Measurements from ENCODE around the gene ZNRF2.
"Not testable (repeated sequence)": the region's sequence is repeated elsewhere in the genome, so short reads cannot be mapped to it uniquely, and the experiment has no call there.

Gene ZNRF2

DNA sequence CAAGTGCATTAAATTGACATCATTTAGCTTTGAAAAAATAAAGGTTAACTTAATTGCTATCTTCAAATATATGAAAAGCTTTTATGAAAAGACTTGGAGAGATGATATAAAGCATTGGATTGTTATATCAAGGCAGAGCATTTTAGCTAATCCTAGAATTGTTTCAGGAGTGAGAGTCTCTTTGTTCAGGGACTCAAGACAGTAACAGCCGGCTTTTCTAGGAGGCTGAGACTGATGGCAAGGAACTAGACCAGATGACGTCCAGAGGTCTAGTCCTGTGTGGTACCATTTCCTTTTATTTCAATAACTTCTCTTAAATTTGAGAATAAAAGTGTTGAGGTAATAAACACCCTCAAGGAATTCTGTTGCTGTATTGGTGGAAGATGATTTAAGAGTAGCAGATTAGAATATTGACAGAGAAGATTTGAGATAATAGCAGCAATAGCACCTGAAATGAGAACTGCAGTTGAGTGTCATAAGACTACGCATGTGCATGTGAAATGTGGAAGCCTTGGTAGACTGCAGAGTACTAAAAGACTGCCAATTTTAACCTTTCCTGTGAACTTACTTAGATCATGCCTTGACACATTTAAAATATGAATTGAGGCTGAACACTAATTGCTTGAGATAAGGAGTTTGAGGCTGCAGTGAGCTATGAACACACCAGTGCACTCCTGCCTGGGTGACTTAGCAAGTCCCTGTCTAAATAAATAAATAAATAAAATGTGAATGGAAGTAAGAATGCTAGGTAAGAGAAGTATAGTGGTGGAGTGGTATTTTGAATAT, 79.6 kb downstream of the ZNRF2 start:
- no peak for DNase-seq

GRCh38 chr7:30364773-30365172, 80.4 kb downstream of the ZNRF2 start:
- no peak for DNase-seq

- DNase-seq = no peak
These were observed 81.2 kb downstream of the ZNRF2 start for GRCh38 chr7:30365621-30366020.

- DNase-seq = no peak
These were observed 82.2 kb downstream of the ZNRF2 start for GRCh38 chr7:30366606-30367005.

DNA sequence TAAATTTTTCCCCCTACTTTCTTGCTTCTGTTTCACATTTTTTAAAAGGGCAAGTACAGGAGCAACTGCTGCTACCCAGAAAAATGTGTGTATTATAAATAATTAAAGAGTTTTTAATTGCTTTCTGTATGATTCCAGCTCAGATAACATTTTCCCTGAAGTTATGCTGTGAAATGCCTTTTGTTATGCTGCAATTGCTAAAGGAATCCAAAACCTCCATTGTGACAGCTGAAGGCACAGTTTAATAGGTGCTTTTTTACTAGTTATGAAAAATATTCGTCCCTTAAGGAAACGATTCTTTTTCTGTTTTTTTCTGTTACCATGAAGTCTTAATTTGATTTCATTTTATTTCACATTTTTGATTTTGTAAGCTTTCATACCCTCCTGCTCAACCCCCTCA, 83.2 kb downstream of the ZNRF2 start:
- DNase-seq = no peak

- no peak for DNase-seq
These were observed 85.5 kb downstream of the ZNRF2 start for GRCh38 chr7:30369879-30370278.

- no peak for DNase-seq
These were observed 86.9 kb downstream of the ZNRF2 start for GRCh38 chr7:30371321-30371720.

DNA sequence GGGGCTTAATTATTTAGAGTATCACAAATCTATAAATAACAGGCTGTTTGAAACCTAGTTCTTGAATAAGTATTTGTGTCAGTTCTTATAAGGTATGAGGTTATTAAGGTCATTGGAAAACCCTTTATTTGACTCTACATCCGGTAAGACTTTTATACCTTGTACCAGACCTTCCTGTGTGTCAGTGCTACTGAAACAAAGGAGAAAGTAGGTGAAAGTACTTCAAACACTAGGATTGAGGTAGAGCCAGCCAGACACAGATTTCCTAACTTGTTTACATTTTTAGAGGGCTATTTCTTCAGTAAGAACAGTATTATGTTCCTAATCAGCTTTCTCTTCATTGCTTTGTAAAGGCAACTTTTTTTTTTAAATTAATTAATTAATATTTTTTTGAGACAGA, 93.9 kb downstream of the ZNRF2 start:
- no peak for DNase-seq

DNA sequence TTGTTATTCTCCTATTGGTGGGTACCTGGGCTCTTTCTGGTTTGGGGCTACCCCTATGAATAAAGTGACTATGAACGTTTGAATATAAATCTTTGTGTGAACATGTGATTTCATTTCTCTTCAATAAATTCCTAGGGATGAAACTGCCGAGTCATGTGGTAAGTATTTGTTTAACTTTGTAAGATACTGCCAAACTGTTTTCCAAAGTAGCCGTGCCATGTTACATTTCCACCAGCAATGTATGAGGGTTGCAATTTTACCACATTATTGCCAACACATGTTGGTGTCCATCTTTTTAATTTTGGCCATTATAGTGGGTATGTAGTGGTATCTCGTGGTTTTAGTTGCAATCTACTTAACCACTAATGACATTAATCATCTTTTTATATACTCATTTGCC, 94.7 kb downstream of the ZNRF2 start:
- no peak for DNase-seq

- no peak for DNase-seq
These were observed 95.3 kb downstream of the ZNRF2 start for GRCh38 chr7:30379741-30380140.

DNA sequence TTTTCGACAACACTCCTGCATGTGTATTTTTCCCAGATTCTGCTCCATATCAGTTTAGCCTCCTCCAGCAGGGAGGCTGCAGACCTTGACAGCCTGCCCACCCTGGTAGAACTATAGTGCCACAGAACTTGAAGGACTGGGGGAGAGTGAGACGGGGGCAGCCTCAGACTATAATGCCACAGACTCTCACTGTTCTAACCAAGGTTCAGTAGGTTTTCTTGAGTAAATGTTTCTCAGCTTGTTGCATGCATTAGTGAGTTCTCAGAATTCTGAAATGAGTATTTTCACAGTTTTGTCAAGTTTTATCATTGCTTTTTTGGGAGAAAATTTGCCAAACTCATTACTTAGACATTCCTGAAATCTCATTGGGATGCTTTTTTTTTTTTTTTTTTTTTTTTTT, 95.9 kb downstream of the ZNRF2 start:
- DNase-seq = no peak

DNA sequence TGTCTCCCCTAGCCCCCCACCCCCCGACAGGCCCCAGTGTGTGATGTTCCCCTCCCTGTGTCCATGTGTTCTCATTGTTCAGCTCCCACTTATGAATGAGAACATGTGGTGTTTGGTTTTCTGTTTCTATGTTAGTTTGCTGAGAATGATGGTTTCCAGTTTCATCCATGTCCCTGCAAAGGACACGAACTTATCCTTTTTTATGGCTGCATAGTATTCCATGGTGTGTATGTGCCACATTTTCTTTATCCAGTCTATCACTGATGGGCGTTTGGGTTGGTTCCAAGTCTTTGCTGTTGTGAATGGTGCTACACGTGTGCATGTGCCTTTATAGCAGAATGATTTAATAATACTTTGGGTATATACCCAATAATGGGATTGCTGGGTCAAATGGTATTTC, 96.4 kb downstream of the ZNRF2 start:
- DNase-seq = not testable (repeated sequence)

DNA sequence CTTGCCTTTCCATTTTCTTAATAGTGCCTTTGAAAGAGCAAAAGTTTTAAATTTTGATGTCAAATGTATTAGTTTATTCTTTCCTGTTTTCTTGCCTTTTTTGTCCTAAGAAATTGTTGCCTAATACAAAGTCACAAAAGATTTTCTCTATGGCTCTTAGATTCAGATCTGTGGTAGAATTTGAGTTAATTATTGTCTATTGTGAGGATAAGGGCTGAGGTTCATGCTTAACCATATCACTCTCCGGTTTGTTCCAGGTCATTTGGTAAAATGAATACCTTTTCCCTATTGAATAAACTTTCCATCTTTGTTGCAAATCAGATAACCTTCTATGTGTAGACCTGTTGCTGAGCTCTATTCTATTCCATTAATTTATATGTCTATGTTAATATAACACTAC, 98.2 kb downstream of the ZNRF2 start:
- no peak for DNase-seq

DNA sequence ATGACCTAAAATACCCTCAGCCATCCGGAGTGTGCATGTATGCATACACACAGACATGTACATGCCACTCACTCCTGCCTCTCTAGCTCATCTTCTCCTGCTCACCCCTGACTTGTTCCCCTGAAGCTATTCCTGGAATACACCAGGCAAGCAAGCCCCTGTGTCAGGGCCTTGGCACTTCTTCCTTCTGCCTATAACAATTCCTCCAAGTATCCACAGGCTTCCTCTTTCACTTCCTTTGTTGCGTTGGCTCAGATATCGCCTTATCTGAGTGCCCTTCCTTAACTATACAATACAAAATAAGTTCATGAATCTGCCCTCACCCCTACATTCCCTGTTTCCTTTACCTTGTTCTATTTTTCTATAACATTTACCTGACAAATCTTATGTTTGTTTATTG, 105.4 kb downstream of the ZNRF2 start:
- no peak for DNase-seq

DNA sequence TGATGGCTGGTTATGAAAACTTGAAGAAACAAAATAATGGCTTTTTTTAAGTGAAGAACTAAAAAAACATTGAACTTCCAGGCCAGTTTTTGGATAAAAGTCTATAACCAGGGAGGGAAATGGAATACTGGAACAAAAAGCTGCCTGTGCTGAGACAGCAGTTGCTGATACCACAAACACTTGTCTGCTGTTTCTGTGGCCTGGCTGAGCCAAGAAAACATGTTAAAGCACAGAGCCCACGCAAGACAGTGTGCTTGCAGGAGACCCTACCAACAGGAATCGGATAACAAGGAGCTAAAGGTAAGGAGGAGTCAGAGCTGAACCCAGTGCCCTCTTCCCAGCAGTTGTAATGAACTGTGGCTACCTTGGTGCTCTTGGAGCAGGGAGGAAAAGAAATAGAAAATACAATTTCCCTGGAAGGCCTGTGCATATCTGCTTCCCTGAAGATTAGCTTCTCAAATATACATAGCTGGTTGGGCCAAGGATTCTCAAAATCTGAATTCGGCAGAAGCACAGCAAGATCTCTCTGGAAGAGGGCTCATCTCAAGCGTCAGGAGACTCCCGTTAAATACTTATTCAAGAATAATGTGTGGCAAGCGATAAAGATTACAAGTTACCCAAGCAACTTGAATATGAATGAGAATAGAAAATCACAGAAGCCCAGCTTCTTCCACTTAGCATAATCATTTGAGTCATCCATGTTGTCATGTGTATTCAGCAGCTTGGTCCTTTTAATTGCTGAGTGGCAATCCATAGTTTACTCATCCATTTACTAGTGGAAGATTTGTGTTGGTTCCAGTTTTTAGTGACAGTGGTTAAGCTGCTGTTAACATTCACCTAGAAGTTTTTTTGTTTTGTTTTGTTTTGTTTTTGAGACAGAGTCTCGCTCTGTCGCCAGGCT, 106.6 kb downstream of the ZNRF2 start:
- DNase-seq = no peak

DNA sequence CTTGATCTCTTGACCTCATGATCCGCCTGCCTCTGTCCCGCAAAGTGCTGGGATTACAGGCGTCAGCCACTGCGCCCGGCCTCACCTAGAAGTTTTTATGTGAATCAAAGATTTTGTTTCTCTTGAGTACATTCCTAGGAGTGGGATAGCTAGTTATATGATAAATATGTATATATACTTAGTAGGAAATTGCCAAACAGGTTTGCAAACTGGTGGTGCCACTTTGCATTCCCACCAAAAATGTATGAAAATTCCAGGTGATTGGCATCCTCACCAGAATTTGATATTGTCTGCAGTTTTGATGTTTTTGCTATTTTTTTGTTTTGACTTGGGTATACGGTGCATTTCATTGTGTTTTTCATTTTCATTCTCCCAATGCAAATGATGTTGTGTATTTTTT, 107.4 kb downstream of the ZNRF2 start:
- DNase-seq = no peak

DNA sequence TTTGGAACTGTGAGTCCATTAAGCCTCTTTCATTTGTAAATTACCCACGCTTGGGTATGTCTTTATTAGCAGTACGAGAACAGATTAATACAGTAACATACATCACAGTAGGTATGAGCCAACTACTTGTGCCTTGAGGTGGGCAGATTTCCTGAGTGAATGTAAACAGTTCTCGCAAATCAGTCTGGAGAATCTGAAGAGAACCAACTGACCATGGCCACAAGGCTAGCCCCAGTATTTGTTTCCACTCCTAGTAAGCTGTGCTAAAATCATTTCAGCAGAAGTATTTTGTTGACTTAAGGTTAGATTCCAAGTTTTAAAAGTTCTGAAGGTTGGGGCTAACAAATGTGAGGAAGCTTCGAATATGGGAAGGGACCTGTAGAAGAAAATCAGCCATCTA, 111.3 kb downstream of the ZNRF2 start:
- no peak for DNase-seq

- DNase-seq = no peak
These were observed 112.0 kb downstream of the ZNRF2 start for GRCh38 chr7:30396389-30396788.

GRCh38 chr7:30403477-30403876, 119.1 kb downstream of the ZNRF2 start:
- no peak for DNase-seq

- no peak for DNase-seq
These were observed 120.8 kb downstream of the ZNRF2 start for GRCh38 chr7:30405179-30405578.

DNA sequence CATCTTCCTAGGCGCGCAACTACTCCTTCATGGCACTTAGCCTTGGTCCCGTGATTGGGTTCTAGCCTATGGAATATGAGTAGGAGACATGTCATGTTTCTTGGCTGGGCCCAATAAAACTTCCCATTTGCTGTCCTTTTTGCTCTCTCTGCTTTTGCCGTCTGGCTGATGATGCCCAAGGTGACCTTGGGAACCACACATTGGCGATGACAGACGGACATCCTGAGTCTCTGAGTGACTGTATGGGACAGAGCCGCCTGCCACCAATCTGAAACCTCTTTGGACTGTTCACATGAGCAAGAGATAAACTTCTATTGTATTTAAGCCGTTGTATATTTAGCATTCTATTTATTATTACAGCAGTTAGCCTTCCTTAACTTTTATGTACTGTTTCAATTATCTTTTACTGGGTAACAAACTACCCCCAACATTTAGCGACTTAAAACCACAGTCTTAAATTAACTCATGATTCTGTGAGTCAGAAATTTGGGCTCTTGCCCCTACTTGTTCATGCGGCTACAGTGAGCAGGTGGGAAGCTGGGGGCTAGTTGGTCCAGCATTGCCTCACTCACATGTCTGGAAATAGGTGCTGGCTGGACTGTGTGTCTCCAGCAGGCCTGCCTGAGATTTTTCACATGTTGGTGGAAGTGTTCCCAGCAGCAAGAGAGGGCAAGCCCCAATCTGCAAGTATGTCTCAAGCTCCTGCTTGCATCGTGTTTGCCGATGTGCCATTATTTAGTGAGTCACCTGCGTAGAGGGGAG, 122.4 kb downstream of the ZNRF2 start:
- DNase-seq = no peak

DNA sequence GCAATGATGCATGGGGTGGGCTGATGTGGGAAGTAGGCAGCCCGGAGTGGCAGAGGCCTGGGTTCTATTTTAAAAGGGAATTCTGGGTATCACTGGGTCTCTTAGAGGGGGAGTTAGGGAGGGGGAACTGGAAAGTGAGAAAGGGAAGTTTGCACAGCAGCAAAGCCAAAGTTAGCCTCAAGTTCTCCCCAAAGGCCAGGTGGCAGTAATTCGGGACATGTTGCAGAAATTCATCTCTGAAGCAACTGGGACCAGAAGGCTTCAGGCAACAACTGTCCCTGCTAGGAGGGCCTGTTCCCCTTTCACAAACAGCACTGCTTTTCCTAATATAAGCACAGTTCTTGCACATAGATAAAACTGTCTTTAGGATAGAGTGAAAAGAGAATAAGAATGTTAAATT, 126.8 kb downstream of the ZNRF2 start:
- no peak for DNase-seq

GRCh38 chr7:30411897-30412296, 127.5 kb downstream of the ZNRF2 start:
- no peak for DNase-seq
